ENCODE data around the gene PRKCH.

Gene PRKCH

GRCh38 chr14:61343471-61343870 lies 22.1 kb downstream of the PRKCH start:
- no peak overlapping the region for H3K4me3 ChIP-seq (ENCODE audit: low read depth, low read length)

GRCh38 chr14:61343991-61344405 lies 22.6 kb downstream of the PRKCH start:
- H3K4me3 ChIP-seq (ENCODE audit: low read depth, low read length), result no peak overlapping the region
- TF ChIP-seq CTCF (IDR thresholded peaks at IDR 0.05; ENCODE audit: low read depth, low read length), result no peak

More at GRCh38 chr14:61343471-61343870, 22.1 kb downstream of the PRKCH start:
- TF ChIP-seq CTCF (IDR thresholded peaks at IDR 0.05; ENCODE audit: low read depth, low read length), result no peak

- H3K4me3 ChIP-seq (ENCODE audit: low read depth, low read length), result no peak overlapping the region
- TF ChIP-seq CTCF (IDR thresholded peaks at IDR 0.05; ENCODE audit: low read depth, low read length), result no peak
Observed at GRCh38 chr14:61344437-61345150, 23.2 kb downstream of the PRKCH start.

GRCh38 chr14:61345151-61345482 lies 23.7 kb downstream of the PRKCH start:
- TF ChIP-seq CTCF (IDR thresholded peaks at IDR 0.05; ENCODE audit: low read depth, low read length), result no peak
- no peak overlapping the region for H3K4me3 ChIP-seq (ENCODE audit: low read depth, low read length)

GRCh38 chr14:61346221-61346620 lies 24.8 kb downstream of the PRKCH start:
- no peak for TF ChIP-seq CTCF (IDR thresholded peaks at IDR 0.05; ENCODE audit: low read depth, low read length)
- H3K4me3 ChIP-seq (ENCODE audit: low read depth, low read length), result no peak overlapping the region

GRCh38 chr14:61346793-61347192 lies 25.4 kb downstream of the PRKCH start:
- TF ChIP-seq CTCF (IDR thresholded peaks at IDR 0.05; ENCODE audit: low read depth, low read length), result no peak
- H3K4me3 ChIP-seq (ENCODE audit: low read depth, low read length), result no peak overlapping the region

- no peak for TF ChIP-seq CTCF (IDR thresholded peaks at IDR 0.05; ENCODE audit: low read depth, low read length)
- H3K4me3 ChIP-seq (ENCODE audit: low read depth, low read length), result no peak overlapping the region
Observed at GRCh38 chr14:61347826-61348443, 26.6 kb downstream of the PRKCH start.

Measured in WI38 (cell line).